Endothelial cell (in vitro differentiated cells): ENCODE measurements around the gene TGIF2. TPM values are rescaled to one million over a fixed set of nuclear protein-coding genes. Genes with fewer than 3 reads are reported as not detected.

Source experiments
- DNase-seq: peaks from one replicate; pipeline ENCODE4 v3.0.0; 2021; ENCODE audit warnings: low spot score
- H3K27ac Mint-ChIP-seq: one replicate; pipeline ENCODE4 v1.8.0; 2021; ENCODE audit warnings: mixed read lengths, inconsistent platforms; ENCODE audit not compliant: unreplicated experiment
- H3K27me3 Mint-ChIP-seq: one replicate; pipeline ENCODE4 v1.8.0; 2021; ENCODE audit warnings: mild to moderate bottlenecking, moderate library complexity, mixed read lengths, inconsistent platforms; ENCODE audit not compliant: unreplicated experiment
- H3K36me3 Mint-ChIP-seq: one replicate; pipeline ENCODE4 v1.8.0; 2021; ENCODE audit warnings: mild to moderate bottlenecking, low read depth, mixed read lengths, inconsistent platforms; ENCODE audit not compliant: unreplicated experiment
- H3K4me1 Mint-ChIP-seq: one replicate; pipeline ENCODE4 v1.8.0; 2021; ENCODE audit warnings: mild to moderate bottlenecking, mixed read lengths, inconsistent platforms; ENCODE audit not compliant: unreplicated experiment
- H3K4me3 Mint-ChIP-seq: one replicate; pipeline ENCODE4 v1.8.0; 2021; ENCODE audit warnings: mild to moderate bottlenecking, mixed read lengths, inconsistent platforms; ENCODE audit not compliant: unreplicated experiment
- H3K9me3 Mint-ChIP-seq: one replicate; pipeline ENCODE4 v1.8.0; 2021; ENCODE audit warnings: mixed read lengths, inconsistent platforms; ENCODE audit not compliant: unreplicated experiment
- total RNA-seq: library from RNA; stranded (reverse); fragmentation: NEBNext Ultra II Directional; extraction: Animal tissue kit (Norgen Biotek cat#: 25700); gene quantifications from one replicate; pipeline ENCODE4 v1.2.1, GENCODE V29; 2021; ENCODE audit not compliant: unreplicated experiment
- TF ChIP-seq, protein P1 (sequence below): fragments of 200-600 bp; sonication (generic); IDR thresholded peaks from one replicate; pipeline ENCODE4 v1.5.0; 2021; ENCODE audit warnings: antibody characterized with exemption; ENCODE audit not compliant: unreplicated experiment

Gene TGIF2
- total RNA-seq, 1 donor from 2014 or later = 43.7 TPM

DNA sequence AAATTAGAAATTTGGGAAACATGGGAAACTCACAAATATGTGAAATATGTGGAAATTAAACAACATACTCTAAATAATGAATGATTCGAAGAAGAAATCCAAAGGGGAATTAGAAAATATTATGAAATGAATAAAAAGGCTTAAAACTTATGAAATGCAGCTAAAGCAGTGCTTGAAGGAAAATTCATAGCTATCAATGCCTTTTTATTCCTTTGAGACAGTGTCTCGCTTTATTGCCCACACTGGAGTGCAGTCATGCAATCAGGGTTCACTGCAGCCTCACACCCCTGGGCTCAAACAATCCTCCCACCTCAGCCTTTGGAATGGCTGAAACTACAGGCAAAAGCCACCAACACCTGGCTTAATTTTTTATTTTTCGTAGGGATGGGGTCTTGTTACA is 7.9 kb upstream of the TGIF2 start:
- no peaks in the 10 kb centered on the region for H3K9me3 Mint-ChIP-seq
- no peaks in the 10 kb centered on the region for H3K4me1 Mint-ChIP-seq
- DNase-seq = no peak
- TF ChIP-seq, protein P1, sequence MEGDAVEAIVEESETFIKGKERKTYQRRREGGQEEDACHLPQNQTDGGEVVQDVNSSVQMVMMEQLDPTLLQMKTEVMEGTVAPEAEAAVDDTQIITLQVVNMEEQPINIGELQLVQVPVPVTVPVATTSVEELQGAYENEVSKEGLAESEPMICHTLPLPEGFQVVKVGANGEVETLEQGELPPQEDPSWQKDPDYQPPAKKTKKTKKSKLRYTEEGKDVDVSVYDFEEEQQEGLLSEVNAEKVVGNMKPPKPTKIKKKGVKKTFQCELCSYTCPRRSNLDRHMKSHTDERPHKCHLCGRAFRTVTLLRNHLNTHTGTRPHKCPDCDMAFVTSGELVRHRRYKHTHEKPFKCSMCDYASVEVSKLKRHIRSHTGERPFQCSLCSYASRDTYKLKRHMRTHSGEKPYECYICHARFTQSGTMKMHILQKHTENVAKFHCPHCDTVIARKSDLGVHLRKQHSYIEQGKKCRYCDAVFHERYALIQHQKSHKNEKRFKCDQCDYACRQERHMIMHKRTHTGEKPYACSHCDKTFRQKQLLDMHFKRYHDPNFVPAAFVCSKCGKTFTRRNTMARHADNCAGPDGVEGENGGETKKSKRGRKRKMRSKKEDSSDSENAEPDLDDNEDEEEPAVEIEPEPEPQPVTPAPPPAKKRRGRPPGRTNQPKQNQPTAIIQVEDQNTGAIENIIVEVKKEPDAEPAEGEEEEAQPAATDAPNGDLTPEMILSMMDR = no peak
- H3K36me3 Mint-ChIP-seq = peaks cover 4% of the 10 kb centered on the region
- H3K27ac Mint-ChIP-seq = no peak overlapping the region
- H3K27me3 Mint-ChIP-seq = peaks cover 6% of the 10 kb centered on the region
- H3K4me3 Mint-ChIP-seq = no peak overlapping the region

DNA sequence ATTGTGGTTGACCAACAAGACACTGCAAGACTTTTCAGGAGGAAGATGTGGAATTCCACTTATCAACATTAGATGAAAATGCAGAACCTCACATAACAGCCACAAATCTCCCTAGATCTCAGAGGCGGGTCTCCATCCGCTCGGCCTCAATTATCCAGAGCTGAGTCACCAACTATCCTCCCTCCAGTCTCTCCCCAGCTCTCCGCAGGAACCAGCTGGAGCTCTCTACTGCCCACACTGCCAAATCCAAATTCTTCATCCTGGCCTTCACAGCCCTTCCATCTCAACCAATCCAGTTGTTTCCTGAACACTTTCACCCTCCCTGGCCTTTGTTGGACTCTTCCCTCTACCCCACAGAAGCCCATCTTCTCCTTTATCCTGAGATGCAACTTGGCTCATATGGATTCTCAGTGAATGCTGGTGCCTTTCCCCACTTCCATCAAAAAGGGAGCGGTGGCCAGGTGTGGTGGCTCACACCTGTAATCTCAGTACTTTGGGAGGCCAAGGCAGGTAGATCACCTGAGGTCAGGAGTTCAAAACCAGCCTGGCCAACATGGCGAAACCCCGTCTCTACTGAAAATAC is 3.5 kb upstream of the TGIF2 start:
- Mint-ChIP-seq H3K36me3 (peaks cover 6% of the 10 kb centered on the region), H3K9me3 (no peaks in the 10 kb centered on the region), H3K27ac (no peak overlapping the region), H3K4me3 (no peak overlapping the region), H3K4me1 (peaks cover 20% of the 10 kb centered on the region), H3K27me3 (peaks cover 17% of the 10 kb centered on the region)
- no peak for DNase-seq
- TF ChIP-seq, protein P1 = no peak

DNA sequence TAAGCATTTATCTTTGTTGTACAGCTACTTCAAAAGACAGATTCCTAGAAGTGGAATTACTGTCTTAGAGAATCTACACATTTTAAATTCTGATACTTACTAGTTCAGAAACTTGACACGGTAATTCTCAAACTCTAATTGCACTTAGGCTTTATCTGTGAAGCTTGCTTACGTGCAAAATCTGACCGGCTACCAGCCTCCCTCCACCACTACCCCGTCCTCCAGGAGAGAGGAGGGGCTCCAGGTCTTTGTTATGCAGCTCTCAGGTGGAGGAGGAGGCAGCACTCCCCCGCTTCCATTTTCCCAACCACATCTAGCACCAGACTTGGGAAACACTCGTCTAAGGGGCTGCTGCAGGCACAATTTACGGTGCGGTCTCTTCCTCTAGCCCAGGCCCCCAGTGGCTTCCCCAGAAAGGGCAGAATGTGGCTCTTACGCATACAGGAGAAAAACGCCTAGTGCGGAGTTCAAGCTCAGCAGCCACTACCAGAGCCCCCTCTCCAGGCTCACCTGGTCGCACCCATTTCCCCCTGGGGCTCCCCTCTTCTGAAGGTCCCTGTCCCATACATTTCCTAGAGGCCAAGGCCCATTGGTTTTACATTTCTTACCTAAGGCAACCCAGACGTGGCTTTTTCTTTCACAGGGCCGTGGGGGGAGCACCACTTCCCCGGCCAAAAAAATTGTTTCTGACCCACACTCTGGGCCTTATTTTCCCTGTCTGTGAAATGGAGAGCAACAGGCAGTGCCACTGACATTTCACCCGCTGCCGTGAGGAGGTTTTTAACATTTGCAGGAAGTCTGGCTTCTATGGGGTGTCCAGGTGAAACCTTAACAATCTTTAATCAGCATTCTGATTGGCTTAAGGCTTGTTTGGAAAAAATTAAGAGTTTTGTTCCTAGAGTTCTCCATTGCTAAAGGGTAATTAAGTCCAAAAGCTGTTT is 1.6 kb upstream of the TGIF2 start:
- peak overlapping the region; percentile 90 for H3K4me3 Mint-ChIP-seq
- peaks cover 4% of the 10 kb centered on the region for H3K36me3 Mint-ChIP-seq
- peak overlapping the region; percentile 97 for H3K27ac Mint-ChIP-seq
- DNase-seq = peak; percentile 17
- peaks cover 25% of the 10 kb centered on the region for H3K4me1 Mint-ChIP-seq
- H3K9me3 Mint-ChIP-seq = no peaks in the 10 kb centered on the region
- peaks cover 20% of the 10 kb centered on the region for H3K27me3 Mint-ChIP-seq
- TF ChIP-seq, protein P1 = no peak

DNA sequence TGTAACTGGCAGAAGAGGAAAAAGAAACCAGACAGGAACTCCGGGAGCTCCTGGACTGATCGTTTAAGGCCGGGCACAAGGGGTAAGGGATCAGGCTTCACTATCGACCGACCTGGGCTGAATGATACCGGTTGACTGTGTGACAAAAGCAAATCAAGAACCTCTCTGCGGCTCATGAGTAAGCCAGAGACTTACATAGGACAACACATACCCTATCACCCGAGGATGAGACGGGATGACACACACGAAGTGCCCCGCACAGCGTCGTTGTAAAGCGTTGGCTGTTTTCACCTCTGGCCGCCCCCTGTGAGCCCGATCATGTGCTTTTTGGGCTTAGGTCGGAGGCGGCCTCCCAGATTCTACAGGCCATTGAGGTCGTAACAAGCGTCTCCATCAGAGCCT is 695 bp upstream of the TGIF2 start:
- Mint-ChIP-seq H3K27me3 (peaks cover 18% of the 10 kb centered on the region), H3K4me1 (peaks cover 25% of the 10 kb centered on the region), H3K36me3 (peaks cover 4% of the 10 kb centered on the region), H3K4me3 (peak overlapping the region; percentile 90), H3K27ac (peak overlapping the region; percentile 97), H3K9me3 (no peaks in the 10 kb centered on the region)
- TF ChIP-seq, protein P1 = no peak
- peak; percentile 31 for DNase-seq

DNA sequence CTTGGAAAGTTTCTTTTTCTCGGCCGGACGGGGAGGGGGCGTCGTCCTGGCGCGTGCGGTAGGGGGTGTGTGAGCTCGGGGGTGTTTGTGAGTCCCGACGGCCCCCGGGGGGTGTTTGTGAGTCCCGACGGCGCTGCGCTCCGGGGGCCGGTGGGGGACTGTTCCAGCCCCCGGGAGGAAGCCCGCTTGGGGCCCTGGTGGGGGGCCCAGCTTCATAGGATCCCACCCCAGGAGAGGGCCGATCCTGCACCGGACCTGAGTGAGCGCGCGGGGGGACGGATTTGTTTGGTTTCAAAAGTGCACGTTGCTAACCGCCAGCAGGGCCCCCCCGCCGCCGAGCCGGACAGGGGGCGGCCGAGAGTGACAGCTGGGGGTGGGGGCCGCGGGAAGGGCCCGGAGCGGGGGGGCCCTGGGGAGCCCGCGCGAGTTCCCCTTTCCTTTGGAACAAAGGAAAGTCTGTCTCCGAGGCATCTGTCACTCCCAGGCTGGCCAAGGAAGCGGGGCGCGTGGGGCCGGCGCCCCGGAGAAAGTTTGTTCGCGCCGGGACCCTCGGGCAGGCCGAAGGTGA is 485 bp downstream of the TGIF2 start:
- TF ChIP-seq, protein P1 = no peak
- peaks cover 25% of the 10 kb centered on the region for H3K4me1 Mint-ChIP-seq
- peak overlapping the region; percentile 82 for H3K4me3 Mint-ChIP-seq
- H3K36me3 Mint-ChIP-seq = peaks cover 4% of the 10 kb centered on the region
- no peaks in the 10 kb centered on the region for H3K9me3 Mint-ChIP-seq
- peak; percentile 37 for DNase-seq
- H3K27ac Mint-ChIP-seq = no peak overlapping the region
- H3K27me3 Mint-ChIP-seq = peaks cover 18% of the 10 kb centered on the region
